Chondrocyte (in vitro differentiated cells): ENCODE results near the gene LARP7. TPM values are rescaled to one million over a fixed set of nuclear protein-coding genes. Genes with fewer than 3 reads are reported as not detected.
"Not testable (repeated sequence)": the region's sequence is repeated elsewhere in the genome, so short reads cannot be mapped to it uniquely, and the experiment has no call there.

Experiments
- DNase-seq: peaks from one replicate; pipeline ENCODE4 v3.0.0; 2021; ENCODE audit warnings: mixed read lengths, low spot score
- H3K27ac Mint-ChIP-seq: one replicate; pipeline ENCODE4 v1.8.0; 2021; ENCODE audit warnings: mild to moderate bottlenecking, moderate library complexity, mixed read lengths; ENCODE audit not compliant: unreplicated experiment
- H3K27me3 Mint-ChIP-seq: 2 replicates; pipeline ENCODE4 v1.8.0; 2021; ENCODE audit warnings: low read depth, mixed read lengths
- H3K36me3 Mint-ChIP-seq: 2 replicates; pipeline ENCODE4 v1.8.0; 2021; ENCODE audit warnings: low read depth, mixed read lengths
- H3K4me1 Mint-ChIP-seq: 2 replicates; pipeline ENCODE4 v1.8.0; 2021; ENCODE audit warnings: low read depth, mild to moderate bottlenecking, mixed read lengths
- H3K4me3 Mint-ChIP-seq: one replicate; pipeline ENCODE4 v1.8.0; 2021; ENCODE audit warnings: mild to moderate bottlenecking, moderate library complexity, mixed read lengths; ENCODE audit not compliant: unreplicated experiment
- H3K9me3 Mint-ChIP-seq: 2 replicates; pipeline ENCODE4 v1.8.0; 2021; ENCODE audit warnings: low read depth, mixed read lengths
- CTCF ChIP-seq: fragments of 200-600 bp; sonication (generic); IDR thresholded peaks from 2 replicates; pipeline ENCODE4 v1.5.0; 2021; ENCODE audit warnings: antibody characterized with exemption, mild to moderate bottlenecking, moderate library complexity
- total RNA-seq: library from RNA; stranded (reverse); gene quantifications from 3 replicates; pipeline ENCODE4 v1.2.1, GENCODE V29; 2021

Gene LARP7
- total RNA-seq, 1 donor from 2014 or later: 27.9 TPM

GRCh38 chr4:112594993-112595392 is 42.0 kb upstream of the LARP7 start:
- Mint-ChIP-seq H3K27me3 (no peaks in the 10 kb centered on the region), H3K9me3 (peaks cover 9% of the 10 kb centered on the region), H3K27ac (no peak overlapping the region), H3K36me3 (peaks cover 5% of the 10 kb centered on the region), H3K4me1 (no peaks in the 10 kb centered on the region), H3K4me3 (no peak overlapping the region)
- no peak for DNase-seq
- no peak for TF ChIP-seq CTCF

- Mint-ChIP-seq H3K4me3 (no peak overlapping the region), H3K9me3 (no peaks in the 10 kb centered on the region), H3K27me3 (no peaks in the 10 kb centered on the region), H3K4me1 (no peaks in the 10 kb centered on the region), H3K27ac (no peak overlapping the region), H3K36me3 (no peaks in the 10 kb centered on the region)
- DNase-seq: no peak
- peak; percentile 91 for TF ChIP-seq CTCF
Measured at GRCh38 chr4:112604589-112604988, 32.4 kb upstream of the LARP7 start.

GRCh38 chr4:112612814-112613213 is 24.1 kb upstream of the LARP7 start:
- DNase-seq, H3K27ac Mint-ChIP-seq, H3K4me1 Mint-ChIP-seq, H3K9me3 Mint-ChIP-seq, H3K36me3 Mint-ChIP-seq, H3K4me3 Mint-ChIP-seq, H3K27me3 Mint-ChIP-seq: not testable (repeated sequence)

GRCh38 chr4:112616984-112617383 is 20.0 kb upstream of the LARP7 start:
- Mint-ChIP-seq H3K27me3 (no peaks in the 10 kb centered on the region), H3K9me3 (no peaks in the 10 kb centered on the region), H3K4me3 (no peak overlapping the region), H3K4me1 (no peaks in the 10 kb centered on the region), H3K36me3 (peaks cover 5% of the 10 kb centered on the region), H3K27ac (no peak overlapping the region)
- TF ChIP-seq CTCF: no peak
- no peak for DNase-seq

- no peaks in the 10 kb centered on the region for H3K27me3 Mint-ChIP-seq
- peaks cover 4% of the 10 kb centered on the region for H3K9me3 Mint-ChIP-seq
- peaks cover 3% of the 10 kb centered on the region for H3K36me3 Mint-ChIP-seq
- no peak overlapping the region for H3K27ac Mint-ChIP-seq
- no peak for TF ChIP-seq CTCF
- no peaks in the 10 kb centered on the region for H3K4me1 Mint-ChIP-seq
- no peak overlapping the region for H3K4me3 Mint-ChIP-seq
- DNase-seq: no peak
Measured at GRCh38 chr4:112626228-112626627, 10.7 kb upstream of the LARP7 start.

GRCh38 chr4:112633477-112634235 is 3.3 kb upstream of the LARP7 start:
- Mint-ChIP-seq H3K27ac (no peak overlapping the region), H3K4me1 (no peaks in the 10 kb centered on the region), H3K9me3 (no peaks in the 10 kb centered on the region), H3K27me3 (no peaks in the 10 kb centered on the region), H3K4me3 (no peak overlapping the region), H3K36me3 (no peaks in the 10 kb centered on the region)
- peak; percentile 87 for TF ChIP-seq CTCF
- DNase-seq: no peak
